RKO (cell line): ENCODE data around the gene LHX6.

ENCODE experiments used
- DNase-seq: peaks from one replicate; pipeline ENCODE4 v3.0.0-alpha.2; 2016; ENCODE audit warnings: low spot score

The LHX6 gene

DNA sequence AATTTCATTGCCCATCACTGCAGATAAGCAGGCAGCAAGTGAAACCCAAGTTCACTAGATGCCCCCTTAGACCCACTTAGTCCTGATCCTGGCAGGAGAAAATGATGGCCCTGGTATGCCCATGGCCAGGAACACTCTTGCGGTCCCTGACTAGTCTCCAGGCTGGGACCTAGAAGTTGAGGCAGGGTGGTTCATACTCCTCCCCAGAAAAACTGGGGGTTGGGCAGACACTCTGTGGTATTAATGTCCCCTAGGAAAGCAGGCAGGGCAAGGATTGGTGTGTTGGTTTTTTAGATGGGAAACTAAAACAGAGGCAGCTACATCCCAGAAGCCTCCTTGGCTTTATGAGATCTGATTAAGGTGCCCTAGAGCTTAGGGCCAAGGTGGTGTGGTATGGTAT is 13.1 kb downstream of the LHX6 start:
- no peak for DNase-seq

DNA sequence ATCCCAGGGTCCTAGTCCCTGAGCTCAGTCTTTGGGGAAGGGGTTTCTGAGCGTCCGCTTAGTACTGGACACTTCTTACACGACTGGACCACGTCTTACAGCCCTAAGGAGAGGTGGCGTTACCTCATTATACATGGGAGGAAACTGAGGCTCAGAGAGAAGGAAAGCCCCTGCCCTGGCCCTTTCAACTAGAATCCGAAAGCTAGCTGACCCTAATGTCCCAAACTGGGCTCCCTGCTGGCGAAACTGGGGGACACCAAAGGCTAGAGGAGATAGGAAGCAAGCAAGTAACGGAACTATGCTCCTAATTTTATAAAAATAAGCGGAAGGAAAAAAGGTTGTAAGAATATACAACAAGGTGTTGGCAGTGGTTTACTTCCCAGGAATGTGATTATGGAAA is 14.2 kb downstream of the LHX6 start:
- no peak for DNase-seq

DNA sequence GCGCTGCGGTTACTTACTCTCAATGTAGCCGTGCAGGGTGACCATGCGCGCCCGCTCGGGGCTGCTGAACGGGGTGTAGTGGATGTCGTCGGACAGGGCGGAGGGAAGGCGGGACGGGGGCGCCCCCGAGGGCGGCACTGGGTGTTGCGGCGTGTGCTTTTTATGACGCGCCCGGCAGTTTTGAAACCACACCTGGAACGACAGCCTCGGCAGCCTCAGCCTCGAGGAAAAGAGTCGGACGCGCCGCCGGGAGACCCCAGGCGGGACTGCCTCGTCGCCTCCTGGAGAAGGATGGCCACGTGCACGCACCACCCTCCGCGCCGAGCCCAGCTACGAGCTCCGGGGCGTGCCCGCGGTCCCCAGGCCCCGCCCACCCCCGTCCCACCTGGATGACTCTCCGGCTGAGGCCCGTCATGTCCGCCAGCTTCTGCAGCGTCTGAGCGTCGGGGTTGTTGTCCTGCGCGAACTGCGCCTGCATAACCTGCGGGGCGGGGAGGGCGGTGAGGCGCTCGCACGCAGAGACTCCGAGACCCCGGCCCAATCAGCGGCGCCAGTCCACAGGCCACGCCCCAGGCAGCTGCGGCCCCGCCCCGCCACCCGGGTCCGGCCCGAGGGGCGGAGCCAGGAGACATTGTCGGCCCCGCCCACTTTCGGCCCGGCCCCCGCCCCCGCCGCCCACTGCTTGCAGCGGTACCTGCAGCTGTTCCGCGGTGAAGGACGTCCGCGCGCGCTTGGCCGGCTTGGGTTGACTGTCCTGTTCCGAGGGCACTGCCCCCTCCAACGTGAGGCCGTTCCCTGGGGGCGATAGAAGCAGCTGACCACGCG is 15.0 kb downstream of the LHX6 start:
- DNase-seq, result no peak

DNA sequence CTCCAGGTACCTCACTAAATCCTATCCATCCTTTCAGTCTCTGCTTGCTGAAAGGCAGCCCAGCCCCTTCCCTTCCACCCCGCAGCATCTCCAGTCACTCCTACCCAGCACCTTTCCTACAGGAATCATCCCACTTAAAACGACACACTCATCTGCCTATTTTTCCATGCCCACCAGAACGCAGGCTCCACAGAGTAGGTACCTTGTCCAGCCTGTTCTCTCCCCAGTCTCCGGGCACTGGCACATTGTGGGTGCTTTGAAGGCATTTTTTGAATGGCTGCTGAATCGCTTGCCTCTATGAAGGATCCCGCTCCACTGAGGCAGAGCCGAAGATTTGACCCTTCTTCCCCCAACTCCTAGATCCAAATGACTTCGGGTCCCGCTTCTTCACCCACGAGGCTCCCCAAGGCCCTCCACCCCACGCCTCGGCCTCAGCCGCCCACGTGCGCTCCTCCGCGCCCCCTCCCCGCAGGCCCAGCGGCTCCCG is 15.6 kb downstream of the LHX6 start:
- no peak for DNase-seq

DNA sequence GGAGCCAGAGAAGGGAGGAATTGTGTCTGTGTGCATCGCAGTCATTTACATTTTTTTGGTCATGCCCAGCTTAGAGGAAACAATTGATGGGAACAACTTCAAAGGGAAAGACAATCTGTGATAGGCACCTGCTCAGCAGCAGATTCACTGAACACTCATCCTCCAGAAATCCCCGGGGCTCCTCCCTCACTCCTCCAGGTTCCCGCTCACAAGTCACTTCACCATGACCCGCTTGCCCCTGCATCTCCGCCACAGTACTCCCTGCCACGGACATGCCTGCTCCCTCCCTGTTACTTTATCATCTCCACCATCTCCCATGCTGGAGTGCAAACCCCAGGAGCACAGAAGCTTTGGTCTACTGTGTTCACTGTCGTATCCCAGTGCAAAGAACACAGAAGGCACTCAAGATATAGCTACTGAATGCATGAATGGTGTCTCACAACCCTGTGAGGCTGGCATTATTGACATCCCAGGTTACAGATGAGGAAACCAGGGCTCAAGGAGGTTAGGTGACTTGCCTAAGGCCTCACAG is 16.2 kb downstream of the LHX6 start:
- no peak for DNase-seq

DNA sequence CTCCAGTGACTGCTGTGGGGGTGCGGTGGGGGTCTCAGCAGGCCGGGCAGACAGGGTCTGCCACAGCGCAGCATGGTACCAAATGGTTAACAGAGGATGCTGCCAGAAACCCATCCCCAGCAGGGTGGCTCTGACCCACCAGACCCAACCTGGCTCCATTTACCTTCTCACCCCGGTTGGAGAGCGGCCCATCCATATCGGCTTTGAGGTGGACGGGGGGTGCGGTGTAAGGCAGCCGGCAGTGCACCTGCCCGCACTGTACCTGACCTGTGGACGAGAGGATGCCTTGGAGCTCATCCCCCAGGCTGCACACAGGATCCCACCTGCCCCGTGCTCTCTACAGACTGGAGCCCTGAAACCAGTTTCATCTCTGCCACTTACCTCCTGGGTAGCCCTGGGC is 19.3 kb downstream of the LHX6 start:
- DNase-seq, result no peak

DNA sequence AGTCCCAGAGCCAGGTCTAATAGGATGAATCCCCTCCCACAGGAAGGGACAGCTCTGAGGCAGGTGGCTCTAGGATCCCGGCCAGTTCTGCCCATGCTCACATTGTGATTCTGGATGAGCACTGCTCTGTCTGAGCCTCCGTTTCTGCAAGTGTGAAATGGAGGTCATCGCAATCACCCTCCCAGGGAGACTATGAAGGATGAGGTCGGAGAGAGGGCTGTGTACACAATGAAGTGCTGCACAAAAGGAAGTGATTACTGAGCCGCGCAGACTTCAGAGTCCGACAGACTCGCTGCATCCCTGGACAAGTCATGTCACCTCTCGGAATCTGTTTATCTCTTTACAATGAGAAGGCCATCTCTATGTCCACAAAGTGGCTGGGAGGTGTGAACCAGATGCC is 21.7 kb downstream of the LHX6 start:
- DNase-seq, result no peak

DNA sequence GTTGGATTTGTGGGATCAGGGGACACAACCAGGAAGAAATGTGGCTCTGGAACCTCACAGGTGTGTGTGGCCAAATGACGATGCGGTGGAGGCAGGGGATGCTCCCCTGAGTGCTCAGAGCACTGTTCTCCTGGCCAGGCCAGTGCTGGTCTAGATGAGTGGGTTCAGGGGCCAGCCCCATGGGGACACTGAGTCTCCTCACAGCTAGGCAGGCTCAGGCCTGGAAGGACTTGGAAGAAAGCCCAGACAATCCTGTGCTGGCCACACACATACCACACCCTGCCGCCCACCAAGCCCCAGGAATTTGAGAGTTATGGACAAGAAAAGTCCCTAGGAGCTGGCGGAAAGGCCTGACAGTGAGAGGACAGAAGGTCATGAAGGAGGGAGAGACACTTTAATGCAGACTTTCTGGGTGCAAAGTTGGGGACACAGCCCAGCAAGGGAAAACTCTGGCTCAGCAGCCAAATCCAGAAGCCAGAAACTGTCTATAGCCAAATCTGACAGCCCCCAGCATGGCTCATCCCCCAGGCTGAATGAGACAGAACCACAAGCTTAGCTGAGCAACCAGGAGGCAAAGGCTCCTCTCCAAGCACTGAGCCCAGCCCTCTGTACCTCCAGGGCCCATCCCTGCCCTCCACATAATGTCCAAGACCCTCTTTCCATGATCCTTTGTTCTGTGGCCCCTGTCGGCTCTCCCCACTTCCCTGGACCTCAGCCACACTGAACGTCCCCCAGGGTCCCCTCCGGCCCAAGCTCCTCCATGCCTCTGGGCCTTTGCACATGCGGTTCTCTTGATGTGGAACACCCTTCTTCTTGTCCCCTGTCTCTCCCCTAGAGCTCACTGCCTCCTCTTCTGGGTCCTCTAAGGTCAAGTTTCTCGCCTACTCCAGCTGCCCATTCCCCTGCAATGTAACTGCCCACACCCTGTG is 22.4 kb downstream of the LHX6 start:
- no peak for DNase-seq

DNA sequence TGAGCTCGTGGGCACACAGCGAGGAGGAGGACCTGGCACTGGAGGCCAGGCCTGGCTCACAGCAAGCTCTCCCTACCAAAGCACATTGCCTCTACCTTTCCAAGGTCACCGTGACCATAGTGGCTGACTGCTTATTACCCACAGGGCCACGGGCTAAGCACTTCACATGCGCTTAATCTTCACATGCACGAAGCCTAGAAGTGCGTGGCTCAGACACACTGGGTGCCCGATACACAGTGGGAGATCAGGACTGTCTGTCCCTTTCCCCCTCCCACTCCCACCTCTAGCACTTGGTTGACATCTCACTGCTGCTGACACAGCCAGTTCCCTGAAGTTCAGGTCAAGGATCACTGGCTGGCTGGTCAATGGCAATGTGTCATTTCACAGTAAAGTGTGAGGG is 23.6 kb downstream of the LHX6 start:
- no peak for DNase-seq

DNA sequence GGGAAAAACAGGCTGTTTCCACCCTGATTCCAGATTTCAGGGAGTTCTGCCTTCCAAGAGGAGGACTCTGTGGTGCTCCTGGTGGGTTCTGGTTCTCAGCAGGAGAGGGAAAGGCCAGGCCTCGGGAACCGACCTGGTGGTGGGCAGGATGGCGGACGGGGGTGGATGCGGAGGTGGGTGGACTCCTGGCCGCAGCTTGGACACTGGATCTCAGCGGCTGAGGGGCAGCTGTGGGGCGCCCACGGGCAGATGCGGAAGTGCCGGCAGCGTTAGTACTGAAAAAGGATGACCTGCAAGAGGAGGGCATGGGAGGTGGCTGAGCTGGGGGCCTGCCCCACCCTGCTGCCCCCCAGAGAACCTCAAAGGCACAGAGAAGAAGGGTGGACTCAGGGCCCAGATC is 24.3 kb downstream of the LHX6 start:
- no peak for DNase-seq

DNA sequence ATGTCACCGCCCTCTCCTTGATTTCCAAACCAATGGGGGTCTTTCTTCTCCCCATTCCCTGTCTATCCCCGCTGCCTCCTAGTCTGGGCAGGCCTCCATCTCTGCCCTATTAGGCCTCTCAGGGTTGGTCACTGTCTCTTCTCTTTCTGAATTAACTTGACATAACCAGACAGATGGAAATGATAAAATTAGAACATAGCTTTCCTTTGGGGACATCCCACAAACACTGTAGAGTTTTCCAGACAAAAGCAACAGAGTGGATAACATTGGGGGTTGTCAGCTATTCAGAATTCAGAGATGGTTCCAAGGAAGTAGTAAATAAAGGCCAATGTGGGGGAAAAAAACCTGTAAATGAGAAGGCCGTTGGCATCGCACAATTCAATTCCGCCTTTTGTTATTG is 24.7 kb downstream of the LHX6 start:
- no peak for DNase-seq

DNA sequence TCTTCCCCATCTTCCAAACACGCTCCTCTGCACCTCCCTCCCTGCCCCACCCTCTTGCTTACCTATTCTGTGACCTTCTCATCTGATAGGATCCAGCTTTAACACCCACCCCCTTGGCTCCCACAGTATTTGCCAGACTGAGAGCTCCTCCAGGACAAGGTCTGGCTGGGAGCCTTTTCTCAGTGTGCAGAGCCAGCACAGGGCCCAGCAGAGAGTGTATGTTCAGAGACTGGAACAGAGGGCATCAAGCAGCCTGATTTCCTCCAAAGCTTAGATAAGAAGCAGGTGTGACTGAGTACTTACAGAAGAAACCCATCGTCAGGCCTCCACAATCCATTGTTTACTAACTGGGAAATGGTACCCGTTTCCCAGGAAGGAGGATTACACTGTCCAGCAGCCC is 26.6 kb downstream of the LHX6 start:
- no peak for DNase-seq

DNA sequence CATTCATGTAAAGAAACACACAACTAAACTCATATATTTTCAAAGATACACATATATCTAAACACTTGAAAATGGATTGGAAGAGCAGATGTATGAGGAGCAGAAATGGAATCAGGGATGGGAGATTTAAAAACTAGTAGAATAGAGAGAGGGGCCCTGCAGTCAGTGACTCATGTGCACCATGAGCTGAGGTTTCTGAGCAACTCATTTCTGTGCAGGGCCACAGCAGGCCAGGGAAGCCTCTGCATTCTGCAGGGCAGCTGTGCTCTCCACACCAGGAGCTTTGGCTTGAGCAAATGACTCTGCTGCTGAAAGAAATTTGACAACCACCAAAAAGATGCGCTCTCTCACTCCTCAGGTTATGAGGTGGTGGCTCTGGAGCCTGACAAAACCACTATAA is 27.1 kb downstream of the LHX6 start:
- DNase-seq, result no peak

DNA sequence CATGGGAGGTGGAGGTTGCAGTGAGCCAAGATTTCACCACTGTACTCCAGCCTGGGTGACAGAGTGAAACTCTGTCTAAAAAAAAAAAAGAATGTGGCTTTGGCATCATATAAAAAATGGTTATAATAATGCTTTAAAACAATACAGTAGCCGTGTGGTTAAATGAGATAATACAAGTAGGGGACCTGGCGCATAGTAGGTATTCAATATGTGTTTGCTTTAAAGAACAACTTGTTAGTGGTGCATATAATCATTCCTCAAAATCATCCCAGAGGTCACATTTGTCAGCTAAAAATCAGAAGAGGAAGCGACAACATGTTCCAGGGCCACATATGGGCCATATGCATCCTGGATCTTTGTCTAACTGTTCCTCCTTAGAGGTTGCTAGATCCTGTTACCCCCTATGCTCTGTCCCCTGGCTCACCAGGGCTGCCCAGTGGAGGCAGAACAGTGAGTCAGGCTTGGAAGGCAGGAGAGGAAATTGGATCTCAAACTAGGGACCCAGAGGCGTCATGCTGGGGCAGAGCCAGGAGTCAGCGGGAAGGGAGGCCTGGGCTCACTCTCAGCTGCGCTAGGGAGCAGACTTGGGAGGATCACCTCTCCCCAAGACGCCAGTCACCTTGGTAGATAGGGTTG is 27.7 kb downstream of the LHX6 start:
- DNase-seq, result peak; percentile 21

DNA sequence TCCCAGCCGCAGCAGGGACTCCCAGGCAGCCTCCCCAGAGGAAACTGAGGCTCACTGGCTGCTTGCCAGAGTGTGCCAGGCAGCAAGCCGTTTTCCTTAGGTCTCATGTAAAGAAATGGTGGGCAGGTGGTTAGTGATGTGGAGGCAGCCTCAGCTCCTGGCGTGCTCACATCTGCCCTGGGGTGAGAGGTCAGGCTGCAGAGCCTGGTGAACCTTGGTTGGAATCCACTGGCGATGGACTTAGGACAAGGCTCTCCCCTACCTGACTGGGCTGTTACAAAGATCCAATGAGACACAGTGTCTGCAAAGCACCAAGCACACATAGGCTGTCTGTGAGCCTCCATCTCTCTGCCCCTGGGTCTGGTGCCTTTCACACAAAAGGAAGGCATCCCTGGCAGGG is 30.9 kb downstream of the LHX6 start:
- DNase-seq, result no peak

DNA sequence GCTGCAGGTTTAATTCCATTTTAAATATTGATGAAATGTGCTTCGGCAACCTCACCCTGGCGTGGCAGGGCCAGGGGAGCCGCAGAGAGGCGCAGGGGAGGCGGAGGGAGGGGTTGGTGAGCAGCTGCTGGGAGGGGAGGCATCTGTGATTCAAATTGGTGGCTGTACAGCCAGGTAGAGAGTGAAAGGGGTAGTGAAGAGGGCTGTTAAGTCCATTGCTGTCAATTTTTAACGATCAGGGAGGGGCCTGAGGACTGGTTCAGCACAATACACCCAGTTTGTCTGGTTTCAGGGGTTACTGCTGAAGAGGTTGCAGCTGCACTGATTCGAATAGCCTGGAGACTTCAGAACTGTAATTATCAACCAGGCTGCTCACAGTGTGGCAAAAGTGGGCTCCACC is 31.3 kb downstream of the LHX6 start:
- DNase-seq, result no peak

DNA sequence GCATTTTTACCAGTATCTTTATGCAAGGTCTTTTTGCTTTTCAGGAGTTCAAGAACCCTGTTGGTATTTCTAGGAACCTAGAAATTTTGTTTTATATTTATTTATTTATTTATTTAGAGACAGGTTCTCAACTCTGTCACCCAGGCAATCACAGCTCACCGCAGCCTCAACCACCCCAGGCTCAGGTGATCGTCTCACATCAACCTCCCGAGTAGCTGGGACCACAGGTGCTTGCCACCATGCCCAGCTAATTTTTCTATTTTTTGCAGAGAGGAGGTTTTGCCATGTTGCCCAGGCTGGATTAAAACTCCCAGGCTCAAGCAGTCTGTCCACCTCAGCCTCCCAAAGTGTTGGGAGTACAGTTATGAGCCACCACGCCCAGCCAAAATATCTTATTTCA is 32.9 kb downstream of the LHX6 start:
- no peak for DNase-seq

DNA sequence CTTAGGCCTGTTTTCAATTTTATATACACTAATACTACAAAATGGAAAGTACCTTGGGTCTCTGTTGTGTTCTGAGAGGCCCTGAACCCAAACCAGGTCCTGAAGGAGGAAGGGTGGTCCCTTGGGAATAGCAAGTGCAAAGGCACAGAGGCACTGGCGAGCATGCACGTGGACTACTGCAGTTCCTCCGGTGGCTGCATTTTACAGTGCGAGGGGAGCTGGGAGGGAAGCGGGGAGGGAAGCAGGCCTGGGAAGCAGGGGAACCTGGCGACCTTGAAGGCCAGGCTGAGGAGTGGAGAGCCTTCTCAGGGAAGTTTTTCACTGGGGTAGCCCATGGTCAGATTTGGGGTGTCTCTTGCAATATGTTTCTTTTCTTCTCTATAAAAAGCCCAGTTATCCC is 35.1 kb downstream of the LHX6 start:
- no peak for DNase-seq

DNA sequence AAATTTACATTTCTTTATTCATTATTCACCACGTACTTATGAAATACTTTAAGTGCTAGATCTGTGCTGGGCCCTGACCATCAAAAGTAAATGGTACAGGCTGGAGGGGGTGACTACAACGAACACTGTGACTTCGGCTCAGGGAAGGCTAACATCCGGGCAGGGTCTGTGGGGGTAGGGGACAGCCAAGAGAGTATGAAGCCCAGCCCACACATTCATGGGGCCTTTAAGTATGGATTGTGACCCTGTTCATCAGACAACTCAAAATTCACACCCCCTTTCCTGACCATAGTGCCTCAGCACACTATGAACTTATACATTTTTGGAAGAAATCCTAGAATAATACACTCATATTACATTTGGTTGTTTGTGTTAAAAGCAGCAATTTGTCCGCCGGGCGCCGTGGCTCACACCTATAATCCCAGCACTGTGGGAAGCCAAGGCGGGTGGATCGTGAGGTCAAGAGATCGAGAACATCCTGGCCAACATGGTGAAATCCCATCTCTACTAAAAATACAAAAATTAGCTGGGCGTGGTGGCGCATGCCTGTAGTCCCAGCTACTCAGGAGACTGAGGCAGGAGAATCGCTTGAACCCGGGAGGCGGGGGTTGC is 35.7 kb downstream of the LHX6 start:
- no peak for DNase-seq

DNA sequence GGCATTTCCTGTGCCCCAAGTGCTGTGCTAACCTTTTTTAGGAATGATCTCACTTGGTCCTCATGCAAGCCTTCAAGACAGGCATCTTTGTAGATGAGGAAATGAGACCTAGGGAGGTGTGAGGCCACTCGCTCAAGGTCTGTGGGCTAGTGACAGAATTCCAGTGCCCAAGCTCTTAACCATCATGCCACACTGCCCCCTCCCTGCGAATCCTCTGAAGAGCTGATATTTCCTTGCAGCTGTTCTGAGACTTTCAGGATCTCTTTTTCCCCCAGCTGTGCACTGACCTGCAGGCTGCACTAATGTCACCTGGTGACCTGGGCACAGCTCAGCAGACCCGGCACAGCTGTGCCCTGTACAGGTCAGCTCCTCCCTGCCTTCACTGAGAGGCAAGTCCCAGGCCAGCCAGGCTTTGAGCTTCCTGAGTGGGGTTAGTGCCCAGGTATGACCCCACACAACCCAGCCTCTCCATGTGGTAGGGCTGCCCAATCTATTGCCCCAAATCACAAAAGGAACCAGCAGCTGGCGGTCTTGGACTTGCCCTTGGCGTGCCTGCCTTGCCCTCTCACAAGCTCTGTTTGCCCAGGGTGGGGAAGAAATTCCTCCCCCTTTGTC is 36.4 kb downstream of the LHX6 start:
- DNase-seq, result no peak

DNA sequence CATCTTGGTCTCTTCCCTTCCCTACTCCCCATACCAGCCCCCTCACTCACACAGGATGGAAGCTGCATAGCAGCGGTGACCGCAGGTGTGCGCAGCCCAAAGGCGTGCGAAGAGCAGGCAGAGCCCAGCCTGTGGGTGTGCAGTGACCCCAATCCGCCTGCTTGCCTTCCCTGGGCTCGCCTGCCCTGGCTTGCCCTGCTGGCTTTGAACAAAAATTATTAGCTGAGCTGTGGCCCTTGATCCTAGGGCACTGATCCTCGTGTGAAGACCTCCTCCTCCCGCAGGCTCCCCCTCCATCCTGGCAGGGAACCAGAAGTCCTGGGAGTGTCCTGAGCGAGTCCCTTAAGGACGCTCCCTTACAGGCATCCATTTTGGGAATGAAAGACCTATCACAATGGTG is 37.2 kb downstream of the LHX6 start:
- no peak for DNase-seq
